Measurements from ENCODE around the gene FAM227B.

GRCh38 chr15:49458145-49458544 lies 162.5 kb downstream of the FAM227B start:
- TF ChIP-seq CTCF (IDR thresholded peaks at IDR 0.05), result no peak
- TF ChIP-seq EZH2 (IDR thresholded peaks at IDR 0.05), result no peak
- no peak for TF ChIP-seq EZH2phosphoT487 (IDR thresholded peaks at IDR 0.05)
